ENCODE measurements around the gene LIMS1. TPM values are rescaled to one million over a fixed set of nuclear protein-coding genes. Genes with fewer than 3 reads are reported as not detected.
"Not testable (repeated sequence)": the region's sequence is repeated elsewhere in the genome, so short reads cannot be mapped to it uniquely, and the experiment has no call there.

The LIMS1 gene
- total RNA-seq, 2 experiments from 2014 or later, result 18.5 to 21.3 TPM

DNA sequence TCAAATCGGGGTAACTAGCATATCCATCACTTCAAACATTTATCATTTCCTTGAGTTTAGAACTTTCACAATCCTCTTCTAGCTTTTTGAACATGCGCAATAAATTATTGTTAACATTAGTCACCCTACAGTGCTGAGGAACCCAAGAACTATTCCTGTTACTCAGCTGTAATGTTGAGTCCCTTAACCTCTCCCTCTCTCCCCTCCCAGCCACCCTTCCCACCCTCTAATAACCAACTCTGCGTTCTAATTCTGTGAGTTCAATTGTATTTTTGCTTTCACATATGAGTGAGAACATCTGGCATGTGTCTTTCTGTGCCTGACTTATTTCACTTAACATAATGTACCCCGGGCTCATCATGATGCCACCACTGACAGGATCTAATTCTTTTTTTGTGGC, 106.5 kb downstream of the LIMS1 start:
- Histone ChIP-seq H3K9me3 (ENCODE audit: control insufficient read depth in 1 of 2, insufficient read depth in 1 of 2, low read length in 2 of 2) (no peaks in the 10 kb centered on the region), H3K27ac (ENCODE audit: low read depth in 1 of 2, low read length in 2 of 2) (no peak overlapping the region), H3K27me3 (ENCODE audit: control insufficient read depth in 1 of 2, insufficient read depth in 2 of 2, low read length in 2 of 2) (no peaks in the 10 kb centered on the region), H3K36me3 (ENCODE audit: insufficient read depth, low read length) (peaks cover 11% of the 10 kb centered on the region), H3K4me3 (ENCODE audit: low read length) (no peak overlapping the region), H3K4me1 (ENCODE audit: insufficient read depth, low read length) (peaks cover 33% of the 10 kb centered on the region)
- POLR2A ChIA-PET, result interaction anchor here (1.6 kb wide), 1 partner anchor 9 kb away, joined by 4 read pairs; no protein-coding TSS in a partner anchor
- ATAC-seq (ENCODE audit: poor library complexity) (no peak), DNase-seq (no peak)
- Mint-ChIP-seq H3K4me3 (no peak overlapping the region), H3K27me3 (no peaks in the 10 kb centered on the region), H3K9me3 (no peaks in the 10 kb centered on the region), H3K4me1 (ENCODE audit: low read depth) (peaks cover 38% of the 10 kb centered on the region), H3K36me3 (ENCODE audit: low read depth) (peaks cover 27% of the 10 kb centered on the region), H3K27ac (peak overlapping the region; percentile 4)
- intact Hi-C loops (cut with DNase I, micrococcal nuclease), result no loop called here
- CTCF ChIA-PET, result no interaction called here
- TF ChIP-seq, protein P1, sequence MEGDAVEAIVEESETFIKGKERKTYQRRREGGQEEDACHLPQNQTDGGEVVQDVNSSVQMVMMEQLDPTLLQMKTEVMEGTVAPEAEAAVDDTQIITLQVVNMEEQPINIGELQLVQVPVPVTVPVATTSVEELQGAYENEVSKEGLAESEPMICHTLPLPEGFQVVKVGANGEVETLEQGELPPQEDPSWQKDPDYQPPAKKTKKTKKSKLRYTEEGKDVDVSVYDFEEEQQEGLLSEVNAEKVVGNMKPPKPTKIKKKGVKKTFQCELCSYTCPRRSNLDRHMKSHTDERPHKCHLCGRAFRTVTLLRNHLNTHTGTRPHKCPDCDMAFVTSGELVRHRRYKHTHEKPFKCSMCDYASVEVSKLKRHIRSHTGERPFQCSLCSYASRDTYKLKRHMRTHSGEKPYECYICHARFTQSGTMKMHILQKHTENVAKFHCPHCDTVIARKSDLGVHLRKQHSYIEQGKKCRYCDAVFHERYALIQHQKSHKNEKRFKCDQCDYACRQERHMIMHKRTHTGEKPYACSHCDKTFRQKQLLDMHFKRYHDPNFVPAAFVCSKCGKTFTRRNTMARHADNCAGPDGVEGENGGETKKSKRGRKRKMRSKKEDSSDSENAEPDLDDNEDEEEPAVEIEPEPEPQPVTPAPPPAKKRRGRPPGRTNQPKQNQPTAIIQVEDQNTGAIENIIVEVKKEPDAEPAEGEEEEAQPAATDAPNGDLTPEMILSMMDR (IDR thresholded peaks at IDR 0.05), result no peak

DNA sequence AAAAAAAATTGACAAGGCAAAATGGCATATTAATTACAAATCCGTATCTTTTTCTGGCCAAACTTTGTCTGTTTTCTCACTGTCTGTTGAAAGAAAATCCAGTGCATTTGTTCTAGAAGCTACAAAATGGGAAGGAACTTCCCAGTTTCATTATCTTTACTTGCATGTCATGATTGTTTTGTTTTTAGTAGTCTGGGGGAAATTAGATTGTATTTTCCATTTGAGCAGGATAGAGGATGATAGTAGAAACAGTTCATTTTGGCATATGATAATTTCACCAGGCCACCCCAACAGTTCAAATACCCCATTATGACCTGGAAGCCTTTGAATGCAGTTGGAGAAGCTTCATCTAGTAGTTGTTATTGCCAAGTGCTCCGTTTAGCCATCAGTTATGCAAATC, 107.5 kb downstream of the LIMS1 start:
- Mint-ChIP-seq H3K27me3 (no peaks in the 10 kb centered on the region), H3K9me3 (no peaks in the 10 kb centered on the region), H3K4me3 (no peak overlapping the region), H3K27ac (peak overlapping the region; percentile 15), H3K36me3 (ENCODE audit: low read depth) (peaks cover 23% of the 10 kb centered on the region), H3K4me1 (ENCODE audit: low read depth) (peaks cover 31% of the 10 kb centered on the region)
- DNase-seq (no peak), ATAC-seq (ENCODE audit: poor library complexity) (no peak)
- CTCF ChIA-PET, result no interaction called here
- Histone ChIP-seq H3K36me3 (ENCODE audit: insufficient read depth, low read length) (peaks cover 9% of the 10 kb centered on the region), H3K27me3 (ENCODE audit: control insufficient read depth in 1 of 2, insufficient read depth in 2 of 2, low read length in 2 of 2) (no peaks in the 10 kb centered on the region), H3K27ac (ENCODE audit: low read depth in 1 of 2, low read length in 2 of 2) (no peak overlapping the region), H3K4me3 (ENCODE audit: low read length) (no peak overlapping the region), H3K9me3 (ENCODE audit: control insufficient read depth in 1 of 2, insufficient read depth in 1 of 2, low read length in 2 of 2) (no peaks in the 10 kb centered on the region), H3K4me1 (ENCODE audit: insufficient read depth, low read length) (peaks cover 23% of the 10 kb centered on the region)
- POLR2A ChIA-PET, result interaction anchor here (1.6 kb wide), 1 partner anchor 8 kb away, joined by 4 read pairs; no protein-coding TSS in a partner anchor
- intact Hi-C loops (cut with DNase I, micrococcal nuclease), result no loop called here
- TF ChIP-seq, protein P1 (IDR thresholded peaks at IDR 0.05), result no peak

DNA sequence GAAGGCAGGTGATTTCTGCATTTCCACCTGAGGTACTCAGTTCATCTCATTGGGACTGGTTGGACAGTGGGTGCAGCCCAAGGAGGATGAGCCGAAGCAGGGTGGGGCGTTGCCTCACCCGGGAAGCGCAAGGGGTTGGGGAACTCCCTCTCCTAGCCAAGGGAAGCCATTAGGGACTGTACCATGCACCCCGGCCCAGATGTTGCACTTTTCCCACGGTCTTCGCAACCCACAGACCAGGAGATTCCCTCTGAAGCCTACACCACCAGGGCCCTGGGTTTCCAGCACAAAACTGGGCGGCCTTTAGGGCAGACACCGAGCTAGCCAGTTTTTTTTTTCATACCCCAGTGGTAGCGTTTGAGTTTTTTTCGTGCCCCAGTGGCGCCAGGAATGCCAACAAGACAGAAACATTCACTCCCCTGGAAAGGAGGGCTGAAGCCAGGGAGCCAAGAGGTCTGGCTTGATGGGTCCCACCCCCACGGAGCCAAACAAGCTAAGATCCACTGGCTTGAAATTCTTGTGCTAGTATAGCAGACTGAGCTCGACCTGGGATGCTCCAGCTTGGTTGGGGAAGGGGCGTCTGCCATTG, 109.1 kb downstream of the LIMS1 start:
- Mint-ChIP-seq H3K9me3 (no peaks in the 10 kb centered on the region), H3K27me3 (no peaks in the 10 kb centered on the region), H3K27ac (no peak overlapping the region), H3K4me3 (no peak overlapping the region), H3K36me3 (ENCODE audit: low read depth) (peaks cover 19% of the 10 kb centered on the region), H3K4me1 (ENCODE audit: low read depth) (peaks cover 47% of the 10 kb centered on the region)
- DNase-seq, result no peak
- H3K36me3 ChIP-seq (ENCODE audit: insufficient read depth, low read length), result peaks cover 9% of the 10 kb centered on the region
- POLR2A ChIA-PET, result interaction anchor here (1.2 to 1.8 kb wide), 2 partner anchors 10 to 22 kb away, joined by 3 to 4 read pairs; no protein-coding TSS in a partner anchor
- no peaks in the 10 kb centered on the region for H3K27me3 ChIP-seq (ENCODE audit: control insufficient read depth in 1 of 2, insufficient read depth in 2 of 2, low read length in 2 of 2)
- H3K27ac ChIP-seq (ENCODE audit: low read depth in 1 of 2, low read length in 2 of 2), result no peak overlapping the region
- intact Hi-C loops (cut with DNase I, micrococcal nuclease), result no loop called here
- CTCF ChIA-PET, result no interaction called here
- ATAC-seq (ENCODE audit: poor library complexity), result no peak
- TF ChIP-seq, protein P1 (IDR thresholded peaks at IDR 0.05), result no peak
- H3K4me3 ChIP-seq (ENCODE audit: low read length), result no peak overlapping the region
- H3K4me1 ChIP-seq (ENCODE audit: insufficient read depth, low read length), result peaks cover 19% of the 10 kb centered on the region
- no peaks in the 10 kb centered on the region for H3K9me3 ChIP-seq (ENCODE audit: control insufficient read depth in 1 of 2, insufficient read depth in 1 of 2, low read length in 2 of 2)

DNA sequence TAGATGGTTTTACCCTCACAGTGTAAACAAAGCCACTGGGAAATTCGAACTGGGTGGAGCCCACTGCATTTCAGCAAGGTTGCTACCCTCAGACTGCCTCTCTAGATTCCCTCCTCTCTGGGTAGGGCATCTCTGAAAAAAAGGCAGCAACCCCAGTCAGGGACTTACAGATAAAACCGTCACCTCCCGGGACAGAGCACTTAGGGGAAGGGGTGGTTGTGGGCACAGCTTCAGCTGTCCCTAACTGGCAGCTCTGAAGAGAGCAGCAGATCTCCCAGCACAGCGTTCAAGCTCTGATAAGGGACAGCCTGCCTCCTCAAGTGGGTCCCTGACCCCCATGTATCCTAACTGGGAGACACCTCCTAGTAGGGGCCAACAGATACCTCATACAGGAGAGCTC, 109.6 kb downstream of the LIMS1 start:
- H3K27me3 ChIP-seq (ENCODE audit: control insufficient read depth in 1 of 2, insufficient read depth in 2 of 2, low read length in 2 of 2); H3K9me3 Mint-ChIP-seq; DNase-seq; H3K4me3 ChIP-seq (ENCODE audit: low read length); H3K27me3 Mint-ChIP-seq; H3K9me3 ChIP-seq (ENCODE audit: control insufficient read depth in 1 of 2, insufficient read depth in 1 of 2, low read length in 2 of 2); H3K4me3 Mint-ChIP-seq; ATAC-seq (ENCODE audit: poor library complexity); H3K27ac Mint-ChIP-seq; CTCF ChIA-PET; H3K36me3 ChIP-seq (ENCODE audit: insufficient read depth, low read length); intact Hi-C loops (cut with DNase I, micrococcal nuclease); H3K27ac ChIP-seq (ENCODE audit: low read depth in 1 of 2, low read length in 2 of 2): not testable (repeated sequence)
- H3K36me3 Mint-ChIP-seq (ENCODE audit: low read depth), result peaks cover 18% of the 10 kb centered on the region
- H3K4me1 Mint-ChIP-seq (ENCODE audit: low read depth), result peaks cover 52% of the 10 kb centered on the region
- H3K4me1 ChIP-seq (ENCODE audit: insufficient read depth, low read length), result peaks cover 16% of the 10 kb centered on the region
- POLR2A ChIA-PET, result interaction anchor here (1.8 kb wide), 1 partner anchor 23 kb away, joined by 4 read pairs; no protein-coding TSS in a partner anchor

DNA sequence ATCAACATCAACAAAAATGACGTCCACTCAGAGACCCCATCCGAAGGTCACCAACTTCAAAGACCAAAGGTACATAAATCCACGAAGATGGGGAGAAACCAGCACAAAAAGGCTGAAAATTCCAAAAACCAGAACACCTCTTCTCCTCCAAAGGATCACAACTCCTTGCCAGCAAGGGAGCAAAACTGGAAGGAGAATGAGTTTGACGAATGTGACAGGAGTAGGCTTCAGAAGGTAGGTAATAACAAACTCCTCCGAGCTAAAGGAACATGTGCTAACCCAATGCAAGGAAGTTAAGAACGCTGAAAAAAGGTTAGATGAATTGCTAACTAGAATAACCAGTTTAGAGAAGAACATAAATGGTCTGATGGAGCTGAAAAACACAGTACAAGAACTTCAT, 110.2 kb downstream of the LIMS1 start:
- intact Hi-C loops (cut with DNase I, micrococcal nuclease); H3K27me3 Mint-ChIP-seq; H3K9me3 Mint-ChIP-seq; H3K27ac ChIP-seq (ENCODE audit: low read depth in 1 of 2, low read length in 2 of 2); H3K9me3 ChIP-seq (ENCODE audit: control insufficient read depth in 1 of 2, insufficient read depth in 1 of 2, low read length in 2 of 2); H3K36me3 ChIP-seq (ENCODE audit: insufficient read depth, low read length); H3K27ac Mint-ChIP-seq; POLR2A ChIA-PET; H3K27me3 ChIP-seq (ENCODE audit: control insufficient read depth in 1 of 2, insufficient read depth in 2 of 2, low read length in 2 of 2); H3K4me3 ChIP-seq (ENCODE audit: low read length); ATAC-seq (ENCODE audit: poor library complexity); DNase-seq; H3K4me3 Mint-ChIP-seq: not testable (repeated sequence)
- Mint-ChIP-seq H3K36me3 (ENCODE audit: low read depth) (peaks cover 15% of the 10 kb centered on the region), H3K4me1 (ENCODE audit: low read depth) (peaks cover 58% of the 10 kb centered on the region)
- H3K4me1 ChIP-seq (ENCODE audit: insufficient read depth, low read length), result peaks cover 16% of the 10 kb centered on the region
- CTCF ChIA-PET, result interaction anchor here (4.9 kb wide), 1 partner anchor 8 kb away, joined by 16 read pairs; no protein-coding TSS in a partner anchor
